ENCODE measurements around the gene ACOX2.
A peak's percentile ranks its signal among the peaks of the same experiment; 100 is the strongest.

Gene ACOX2

GRCh38 chr3:58471025-58471887 lies 65.7 kb downstream of the ACOX2 start:
- no peak for DNase-seq (ENCODE audit: low spot score)

GRCh38 chr3:58470363-58471024 lies 66.5 kb downstream of the ACOX2 start:
- DNase-seq (ENCODE audit: low spot score), result no peak

- DNase-seq (ENCODE audit: low spot score), result no peak
Observed at GRCh38 chr3:58469096-58469495, 67.9 kb downstream of the ACOX2 start.

- DNase-seq (ENCODE audit: low spot score), result no peak
Observed at GRCh38 chr3:58466899-58467563, 70.0 kb downstream of the ACOX2 start.

- no peak for DNase-seq (ENCODE audit: low spot score)
Observed at GRCh38 chr3:58464866-58465265, 72.1 kb downstream of the ACOX2 start.

GRCh38 chr3:58463942-58464271 lies 73.1 kb downstream of the ACOX2 start:
- no peak for DNase-seq (ENCODE audit: low spot score)

GRCh38 chr3:58463181-58463941 lies 73.6 kb downstream of the ACOX2 start:
- DNase-seq (ENCODE audit: low spot score), result peak; percentile 52

- no peak for DNase-seq (ENCODE audit: low spot score)
Observed at GRCh38 chr3:58462829-58463180, 74.2 kb downstream of the ACOX2 start.

GRCh38 chr3:58459160-58459559 lies 77.8 kb downstream of the ACOX2 start:
- no peak for DNase-seq (ENCODE audit: low spot score)
